Skeletal muscle tissue (tissue), 4 donors: ENCODE results near the gene ODR4. TPM values are rescaled to one million over a fixed set of nuclear protein-coding genes. Genes with fewer than 3 reads are reported as not detected.
"Not testable (repeated sequence)": the region's sequence is repeated elsewhere in the genome, so short reads cannot be mapped to it uniquely, and the experiment has no call there.

Experiments
- H3K27ac ChIP-seq: one replicate; pipeline ENCODE4 v1.7.0; 2013; ENCODE audit warnings: mild to moderate bottlenecking, low read depth, low read length, inconsistent platforms
- H3K27me3 ChIP-seq, 3 donors: one replicate each; pipeline ENCODE4 v1.7.0; 2013; ENCODE audit warnings: low read length in 3 of 3; ENCODE audit not compliant: control insufficient read depth in 3 of 3, insufficient read depth in 3 of 3
- H3K36me3 ChIP-seq, 3 donors: one replicate each; pipeline ENCODE4 v1.7.0; 2013; ENCODE audit warnings: low read length in 3 of 3; ENCODE audit not compliant: control insufficient read depth in 3 of 3, insufficient read depth in 3 of 3
- H3K4me1 ChIP-seq, 3 donors: one replicate each; pipeline ENCODE4 v1.7.0; 2013; ENCODE audit warnings: low read length in 3 of 3, mild to moderate bottlenecking in 3 of 3; ENCODE audit not compliant: control insufficient read depth in 3 of 3, insufficient read depth in 3 of 3
- H3K4me3 ChIP-seq, 3 donors: one replicate each; pipeline ENCODE4 v1.7.0; 2013; ENCODE audit warnings: low read length in 3 of 3
- H3K9ac ChIP-seq, 3 donors: one replicate each; pipeline ENCODE4 v1.7.0; 2013; ENCODE audit warnings: low read length in 3 of 3, mild to moderate bottlenecking in 3 of 3, moderate library complexity in 2 of 3, low read depth in 1 of 3
- H3K9me3 ChIP-seq, 3 donors: one replicate each; pipeline ENCODE4 v1.7.0; 2013; ENCODE audit warnings: low read length in 3 of 3; ENCODE audit not compliant: control insufficient read depth in 3 of 3
- total RNA-seq: library from RNA; depleted of rRNA; stranded (reverse); fragments of >200 nt; gene quantifications from one replicate; pipeline ENCODE4 v1.2.3, GENCODE V29; 2014
- donor health status: Osteomylitis.

ODR4 gene
- total RNA-seq, 1 donor from 2014 or later: 55.3 TPM

DNA sequence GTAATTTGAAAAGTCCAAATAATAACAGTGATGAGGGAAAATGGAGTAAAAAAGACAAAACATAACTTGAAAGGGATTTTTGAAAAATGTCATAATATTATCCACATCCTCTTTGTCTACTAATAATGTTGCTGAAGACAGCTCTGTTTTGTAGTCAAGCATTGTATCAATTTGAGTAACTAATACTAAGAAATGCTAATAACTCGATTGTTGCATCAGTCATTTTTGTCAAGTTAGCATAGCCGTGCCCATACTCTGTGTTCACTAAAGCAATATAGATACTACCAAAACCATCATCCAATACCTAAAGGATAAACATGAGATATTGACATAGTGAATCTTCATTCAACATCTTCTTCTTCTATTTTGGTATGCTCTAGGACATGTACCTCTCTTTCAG is 68.0 kb downstream of the ODR4 start:
- H3K27me3 ChIP-seq: no peaks in the 10 kb centered on the region
- H3K9ac ChIP-seq: no peak overlapping the region
- no peaks in the 10 kb centered on the region for H3K4me1 ChIP-seq
- H3K36me3 ChIP-seq: no peaks in the 10 kb centered on the region
- no peak overlapping the region for H3K27ac ChIP-seq
- no peak overlapping the region for H3K4me3 ChIP-seq
- no peaks in the 10 kb centered on the region for H3K9me3 ChIP-seq

DNA sequence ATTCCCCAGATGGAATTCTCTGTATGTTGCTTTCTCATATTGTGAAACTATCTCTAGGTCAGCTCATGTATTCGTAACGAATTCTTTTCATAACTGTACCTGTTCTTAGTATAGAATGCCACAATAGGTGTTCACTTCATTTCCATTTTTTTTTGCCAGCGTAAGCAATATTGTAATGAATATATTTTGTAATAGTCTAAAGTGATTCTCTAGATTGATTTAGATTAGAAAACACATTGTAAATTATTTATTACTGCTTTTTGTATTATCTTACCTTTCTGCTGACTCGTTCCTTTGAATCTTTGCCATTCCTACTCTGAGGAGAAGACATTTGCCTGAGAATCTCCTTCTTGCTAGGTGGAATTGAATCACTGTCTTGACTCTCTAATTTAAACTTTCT is 70.5 kb downstream of the ODR4 start:
- no peaks in the 10 kb centered on the region for H3K27me3 ChIP-seq
- no peaks in the 10 kb centered on the region for H3K4me1 ChIP-seq

DNA sequence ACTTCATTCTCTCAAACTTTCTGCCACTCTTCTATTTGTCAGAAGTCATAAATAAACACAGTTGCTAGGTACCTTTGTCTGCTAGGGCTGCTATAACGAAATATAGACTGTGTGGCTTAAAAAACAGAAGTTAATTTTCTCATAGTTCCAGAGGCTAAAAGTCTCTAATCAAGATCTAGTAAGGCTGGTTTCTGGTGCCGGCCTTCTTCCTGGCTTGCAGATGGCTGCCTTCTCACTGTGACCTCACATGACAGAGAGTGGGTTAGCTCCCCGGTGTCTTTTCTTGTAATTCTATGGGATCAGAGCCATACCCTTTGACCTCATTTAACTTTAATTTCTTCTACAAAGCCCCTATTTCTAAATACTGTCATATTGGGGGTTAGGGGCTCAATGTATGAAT is 79.3 kb downstream of the ODR4 start:
- no peaks in the 10 kb centered on the region for H3K27me3 ChIP-seq
- H3K4me3 ChIP-seq: no peak overlapping the region
- H3K4me1 ChIP-seq: no peaks in the 10 kb centered on the region
- H3K9ac ChIP-seq: no peak overlapping the region
- no peak overlapping the region for H3K27ac ChIP-seq
- no peaks in the 10 kb centered on the region for H3K36me3 ChIP-seq
- no peaks in the 10 kb centered on the region for H3K9me3 ChIP-seq

More for the DNA sequence above, 70.5 kb downstream of the ODR4 start:
- H3K9ac ChIP-seq: no peak overlapping the region
- H3K36me3 ChIP-seq: no peaks in the 10 kb centered on the region
- no peak overlapping the region for H3K4me3 ChIP-seq
- H3K27ac ChIP-seq: no peak overlapping the region
- H3K9me3 ChIP-seq: no peaks in the 10 kb centered on the region

DNA sequence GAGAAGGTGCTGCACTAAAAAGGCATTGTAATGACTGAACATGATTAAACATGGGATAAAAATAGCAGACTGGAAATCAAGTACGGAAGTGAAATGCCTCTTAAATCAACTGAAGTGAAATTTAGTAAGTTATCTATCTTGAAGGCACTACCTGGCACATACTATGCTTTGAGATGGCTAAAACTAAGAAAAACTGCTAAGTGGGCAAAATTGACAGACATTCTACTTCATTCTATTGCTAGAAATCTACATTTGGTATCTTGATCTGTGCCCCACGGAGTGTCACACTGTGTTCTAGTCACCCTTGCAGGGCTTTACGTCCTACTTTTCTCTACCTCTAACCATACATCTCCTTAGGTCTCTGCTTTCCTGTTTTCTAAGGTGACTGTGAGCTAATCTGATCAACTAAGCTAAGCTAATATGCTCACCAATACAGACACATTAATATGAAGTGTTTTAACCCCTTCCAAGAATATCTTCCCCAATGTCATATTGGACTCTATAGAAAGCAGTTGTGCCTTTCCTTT is 81.2 kb downstream of the ODR4 start:
- H3K4me3 ChIP-seq: no peak overlapping the region
- no peaks in the 10 kb centered on the region for H3K4me1 ChIP-seq
- H3K36me3 ChIP-seq: no peaks in the 10 kb centered on the region
- no peaks in the 10 kb centered on the region for H3K27me3 ChIP-seq
- H3K9me3 ChIP-seq: no peaks in the 10 kb centered on the region
- no peak overlapping the region for H3K27ac ChIP-seq
- H3K9ac ChIP-seq: no peak overlapping the region

DNA sequence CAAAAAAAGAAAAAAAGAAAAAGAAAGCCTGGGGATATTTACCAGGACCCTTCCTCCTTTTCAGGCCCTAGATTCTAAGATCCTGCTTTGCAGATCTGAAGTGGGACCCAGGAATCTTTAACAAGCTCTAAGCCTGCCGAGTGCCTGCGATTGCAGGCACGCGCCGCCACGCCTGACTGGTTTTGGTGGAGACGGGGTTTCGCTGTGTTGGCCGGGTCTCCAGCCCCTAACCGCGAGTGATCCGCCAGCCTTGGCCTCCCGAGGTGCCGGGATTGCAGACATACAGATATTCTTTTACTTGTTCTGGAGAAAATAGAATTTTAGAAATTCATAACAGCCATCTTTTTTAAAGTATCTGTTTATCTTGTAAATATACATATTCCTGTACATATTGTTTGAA is 83.5 kb downstream of the ODR4 start:
- H3K9ac ChIP-seq, H3K4me1 ChIP-seq, H3K36me3 ChIP-seq, H3K27me3 ChIP-seq, H3K4me3 ChIP-seq, H3K9me3 ChIP-seq, H3K27ac ChIP-seq: not testable (repeated sequence)

DNA sequence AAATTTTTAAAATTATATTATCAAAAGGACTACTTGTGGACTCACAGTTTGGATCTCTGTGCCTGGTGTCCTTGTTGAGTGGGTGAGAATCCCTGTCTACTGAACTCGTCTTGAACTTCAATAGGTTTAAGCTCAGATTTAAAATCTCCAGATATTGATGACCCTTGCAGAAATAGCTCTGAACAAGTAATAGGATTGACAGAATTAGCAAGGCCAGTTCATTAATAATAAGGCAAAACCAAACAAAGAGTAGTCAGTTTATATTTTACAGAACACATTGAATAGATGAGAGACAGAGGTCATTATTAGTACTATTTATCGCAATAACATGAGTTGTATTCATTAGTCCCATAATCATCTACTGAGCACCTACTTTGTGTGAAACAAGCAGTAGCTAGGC is 85.4 kb downstream of the ODR4 start, which contains the start of gene PDC:
TSS of gene PDC (minus strand) at position 101 of the 400 bp plus-strand sequence. CDS start 11,655 bp downstream, outside the sequence.
- H3K27ac ChIP-seq: no peak within 1 kb of the TSS
- H3K9ac ChIP-seq: no peak within 1 kb of the TSS
- no peaks in the 10 kb centered on the region for H3K9me3 ChIP-seq
- no peaks in the 10 kb centered on the region for H3K4me1 ChIP-seq
- no peaks in the 10 kb centered on the region for H3K27me3 ChIP-seq
- no peaks in the 10 kb centered on the region for H3K36me3 ChIP-seq
- H3K4me3 ChIP-seq: no peak within 1 kb of the TSS

DNA sequence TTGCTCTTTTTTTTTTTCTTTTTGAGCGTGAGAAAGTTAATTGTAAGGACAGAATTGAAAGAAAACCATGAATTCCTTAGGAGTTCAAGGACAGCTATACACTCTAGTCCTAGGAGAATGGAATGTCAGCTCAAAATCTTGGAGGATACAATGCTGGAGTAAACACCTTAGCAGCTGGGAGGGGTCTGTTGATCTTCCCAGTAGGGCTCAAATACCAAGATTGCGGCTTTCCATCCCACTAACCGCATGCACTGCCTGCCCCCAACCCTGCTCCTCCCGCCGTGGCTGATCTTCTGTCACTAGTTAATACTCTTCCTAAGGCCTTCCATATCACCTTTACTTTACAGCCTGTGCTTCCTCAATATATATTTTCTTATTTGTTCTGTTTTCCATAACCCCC is 87.9 kb downstream of the ODR4 start:
- Histone ChIP-seq H3K4me1 (no peaks in the 10 kb centered on the region), H3K9me3 (no peaks in the 10 kb centered on the region), H3K27me3 (no peaks in the 10 kb centered on the region), H3K4me3 (no peak overlapping the region), H3K27ac (no peak overlapping the region), H3K9ac (no peak overlapping the region), H3K36me3 (no peaks in the 10 kb centered on the region)

DNA sequence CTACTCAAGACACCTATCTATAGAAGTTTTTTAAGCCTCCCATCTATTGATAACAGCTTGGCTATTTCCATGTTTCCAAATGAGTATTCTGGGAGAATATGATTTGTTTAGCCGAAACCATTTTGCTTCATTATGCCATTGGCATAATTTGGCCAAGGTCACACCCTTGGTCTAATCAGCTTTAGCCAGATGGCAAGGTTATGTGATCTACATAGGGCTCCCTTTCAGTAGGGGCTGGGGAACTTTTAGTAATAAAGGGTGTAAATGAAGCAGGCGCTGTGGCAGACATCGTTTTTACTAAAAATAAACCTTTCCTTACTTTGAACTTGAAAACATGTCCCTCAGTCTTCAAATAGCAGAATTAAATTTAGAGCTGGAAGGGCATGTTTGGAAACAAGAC is 88.3 kb downstream of the ODR4 start:
- Histone ChIP-seq H3K27ac (no peak overlapping the region), H3K4me3 (no peak overlapping the region)

DNA sequence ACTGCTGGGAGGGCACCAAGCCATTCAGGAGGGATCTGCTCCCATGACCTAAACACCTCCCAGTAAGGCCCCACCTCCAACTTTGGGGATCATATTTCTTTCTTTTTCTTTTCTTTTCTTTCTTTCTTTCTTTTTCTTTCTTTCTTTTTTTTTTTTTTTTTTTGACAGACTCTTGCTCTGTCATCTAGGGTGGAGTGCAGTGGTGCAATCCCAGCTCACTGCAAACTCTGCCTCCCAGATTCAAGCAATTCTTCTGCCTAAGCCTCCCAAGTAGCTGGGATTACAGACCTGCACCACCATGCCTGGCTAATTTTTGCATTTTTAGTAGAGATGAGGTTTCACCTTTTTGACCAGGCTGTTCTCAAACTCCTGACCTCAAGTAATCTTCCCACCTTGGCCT is 89.9 kb downstream of the ODR4 start:
- not testable (repeated sequence) for H3K36me3 ChIP-seq, H3K4me1 ChIP-seq, H3K27me3 ChIP-seq, H3K9me3 ChIP-seq, H3K9ac ChIP-seq, H3K4me3 ChIP-seq, H3K27ac ChIP-seq

More for the DNA sequence above, 88.3 kb downstream of the ODR4 start:
- H3K4me1 ChIP-seq: no peaks in the 10 kb centered on the region
- H3K9ac ChIP-seq: no peak overlapping the region
- no peaks in the 10 kb centered on the region for H3K27me3 ChIP-seq
- no peaks in the 10 kb centered on the region for H3K36me3 ChIP-seq
- no peaks in the 10 kb centered on the region for H3K9me3 ChIP-seq

DNA sequence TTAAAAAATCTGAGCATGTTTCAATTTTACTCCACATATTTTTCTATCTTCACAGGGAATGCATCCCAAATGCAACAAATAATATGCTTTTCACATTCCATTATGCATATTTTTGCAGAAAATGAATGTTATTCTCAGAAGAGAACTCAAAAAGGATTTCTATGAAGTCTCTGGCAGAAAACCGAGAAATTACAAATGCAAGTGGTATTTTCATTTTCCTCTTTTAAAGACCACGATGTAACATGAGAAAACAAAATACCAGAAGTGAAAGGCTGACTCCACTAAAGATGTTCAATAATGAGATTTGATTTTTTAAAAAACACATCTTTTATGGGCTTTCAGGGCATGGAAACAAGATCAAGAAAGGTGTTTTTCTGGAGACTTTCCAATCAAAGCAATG is 90.3 kb downstream of the ODR4 start:
- Histone ChIP-seq H3K4me3 (no peak overlapping the region), H3K27me3 (no peaks in the 10 kb centered on the region), H3K4me1 (no peaks in the 10 kb centered on the region), H3K27ac (no peak overlapping the region), H3K36me3 (no peaks in the 10 kb centered on the region), H3K9me3 (no peaks in the 10 kb centered on the region), H3K9ac (no peak overlapping the region)
